HL-60 (cell line): ENCODE results near the gene KBTBD8.

Source experiments
- CTCF ChIP-seq: IDR thresholded peaks from one replicate; pipeline ENCODE4 v1.5.1; 2011; ENCODE audit warnings: low read length, control low read depth, inconsistent platforms; ENCODE audit not compliant: insufficient read depth
- POLR2AphosphoS5 ChIP-seq: IDR thresholded peaks from 2 replicates; pipeline ENCODE4 v1.6.1; 2012; ENCODE audit warnings: low read depth

- TF ChIP-seq CTCF: no peak
- TF ChIP-seq POLR2AphosphoS5: no peak
Measured at GRCh38 chr3:66949898-66950297, 48.2 kb upstream of the KBTBD8 start.
